Measurements from ENCODE around the gene SPRED2.

The SPRED2 gene

GRCh38 chr2:65425276-65425675 lies 7.1 kb downstream of the SPRED2 start:
- peaks cover 25 to 36% (median 30%) of the 10 kb centered on the region in 10 experiments for H3K4me1 ChIP-seq

GRCh38 chr2:65424391-65424790 lies 8.0 kb downstream of the SPRED2 start:
- Histone ChIP-seq H3K36me3 (peaks cover 0 to 5% (median 0%) of the 10 kb centered on the region in 11 experiments; a peak in 2 of 22 replicates), H4K20me1 (peaks cover 91 to 100% (median 98%) of the 10 kb centered on the region in 11 experiments), H3K4me3 (no peak overlapping the region), H3K4me1 (peaks cover 21 to 33% (median 26%) of the 10 kb centered on the region in 10 experiments), H3K27ac (no peak overlapping the region), H3K27me3 (peaks cover 0 to 10% (median 0%) of the 10 kb centered on the region in 11 experiments; a peak in 1 of 22 replicates), H3K9ac (no peak overlapping the region), H3K9me3 (replicated peaks in 1 of 11) (no peaks in the 10 kb centered on the region), H3K4me2 (no peak overlapping the region)
- TF ChIP-seq Cebpa-rat (IDR thresholded peaks at IDR 0.05), result no peak

More at GRCh38 chr2:65425276-65425675, 7.1 kb downstream of the SPRED2 start:
- Histone ChIP-seq H3K27me3 (peaks cover 0 to 10% (median 0%) of the 10 kb centered on the region in 11 experiments; a peak in 2 of 22 replicates), H3K27ac (no peak overlapping the region), H3K9me3 (replicated peaks in 1 of 11) (no peaks in the 10 kb centered on the region), H3K4me3 (no peak overlapping the region), H3K4me2 (0 out of 22 replicates have a peak overlapping the region, but pooled peaks of 1 of the 11 experiments have one; percentile 4), H4K20me1 (peaks cover 91 to 100% (median 98%) of the 10 kb centered on the region in 11 experiments), H3K9ac (no peak overlapping the region), H3K36me3 (peaks cover 0 to 6% (median 0%) of the 10 kb centered on the region in 11 experiments; a peak in 4 of 22 replicates)
- TF ChIP-seq Cebpa-rat (IDR thresholded peaks at IDR 0.05), result no peak

- Histone ChIP-seq H4K20me1 (peaks cover 89 to 100% (median 98%) of the 10 kb centered on the region in 11 experiments), H3K9me3 (replicated peaks in 1 of 11) (no peaks in the 10 kb centered on the region), H3K27ac (peak overlapping the region in 1 of 11 experiments; percentile 11; a peak in 1 of 22 replicates), H3K4me2 (peak overlapping the region; percentile 45 to 82 (median 75)), H3K4me3 (no peak overlapping the region), H3K4me1 (peaks cover 22 to 42% (median 36%) of the 10 kb centered on the region in 10 experiments), H3K36me3 (peaks cover 0 to 14% (median 0%) of the 10 kb centered on the region in 11 experiments; a peak in 4 of 22 replicates), H3K27me3 (peaks cover 0 to 10% (median 0%) of the 10 kb centered on the region in 11 experiments; a peak in 1 of 22 replicates), H3K9ac (no peak overlapping the region)
- TF ChIP-seq Cebpa-rat (IDR thresholded peaks at IDR 0.05), result no peak
Measured at GRCh38 chr2:65421432-65421748, 11.0 kb downstream of the SPRED2 start.

- Histone ChIP-seq H3K27me3 (peaks cover 0 to 10% (median 0%) of the 10 kb centered on the region in 11 experiments; a peak in 1 of 22 replicates), H4K20me1 (peaks cover 89 to 100% (median 98%) of the 10 kb centered on the region in 11 experiments), H3K4me3 (peak overlapping the region in 1 of 10 experiments; percentile 19; a peak in 1 of 20 replicates), H3K4me2 (peak overlapping the region; percentile 45 to 82 (median 75)), H3K4me1 (peaks cover 22 to 43% (median 36%) of the 10 kb centered on the region in 10 experiments), H3K27ac (peak overlapping the region in 1 of 11 experiments; percentile 11; a peak in 1 of 22 replicates), H3K9me3 (replicated peaks in 1 of 11) (no peaks in the 10 kb centered on the region), H3K36me3 (peaks cover 0 to 18% (median 0%) of the 10 kb centered on the region in 11 experiments; a peak in 4 of 22 replicates), H3K9ac (no peak overlapping the region)
- no peak for TF ChIP-seq Cebpa-rat (IDR thresholded peaks at IDR 0.05)
Measured at GRCh38 chr2:65420712-65421431, 11.5 kb downstream of the SPRED2 start.

GRCh38 chr2:65417509-65418085 lies 14.8 kb downstream of the SPRED2 start:
- Histone ChIP-seq H3K27ac (no peak overlapping the region), H3K27me3 (peaks cover 0 to 10% (median 0%) of the 10 kb centered on the region in 11 experiments; a peak in 1 of 22 replicates), H3K4me2 (peak overlapping the region in 8 of 11 experiments; percentile 31 to 69 (median 57); a peak in 15 of 22 replicates), H3K9me3 (replicated peaks in 1 of 11) (no peaks in the 10 kb centered on the region), H3K36me3 (peaks cover 0 to 23% (median 0%) of the 10 kb centered on the region in 11 experiments; a peak in 4 of 22 replicates), H3K4me3 (no peak overlapping the region), H4K20me1 (peaks cover 93 to 100% (median 98%) of the 10 kb centered on the region in 11 experiments), H3K4me1 (peaks cover 18 to 52% (median 35%) of the 10 kb centered on the region in 10 experiments), H3K9ac (no peak overlapping the region)
- TF ChIP-seq Cebpa-rat (IDR thresholded peaks at IDR 0.05), result no peak

- peaks cover 0 to 23% (median 0%) of the 10 kb centered on the region in 11 experiments; a peak in 4 of 22 replicates for H3K36me3 ChIP-seq
- peaks cover 18 to 53% (median 36%) of the 10 kb centered on the region in 10 experiments for H3K4me1 ChIP-seq
- peak overlapping the region in 8 of 11 experiments; percentile 31 to 69 (median 57); a peak in 15 of 22 replicates for H3K4me2 ChIP-seq
- H3K9me3 ChIP-seq (replicated peaks in 1 of 11), result no peaks in the 10 kb centered on the region
- no peak overlapping the region for H3K4me3 ChIP-seq
- no peak overlapping the region for H3K27ac ChIP-seq
- TF ChIP-seq Cebpa-rat (IDR thresholded peaks at IDR 0.05), result no peak
- peaks cover 93 to 100% (median 98%) of the 10 kb centered on the region in 11 experiments for H4K20me1 ChIP-seq
- peaks cover 0 to 5% (median 0%) of the 10 kb centered on the region in 11 experiments; a peak in 1 of 22 replicates for H3K27me3 ChIP-seq
- H3K9ac ChIP-seq, result no peak overlapping the region
Measured at GRCh38 chr2:65416945-65417344, 15.5 kb downstream of the SPRED2 start.

- H3K36me3 ChIP-seq, result peaks cover 0 to 23% (median 0%) of the 10 kb centered on the region in 11 experiments; a peak in 4 of 22 replicates
- H4K20me1 ChIP-seq, result peaks cover 91 to 100% (median 98%) of the 10 kb centered on the region in 11 experiments
- H3K27me3 ChIP-seq, result no peaks in the 10 kb centered on the region
- no peaks in the 10 kb centered on the region for H3K9me3 ChIP-seq (replicated peaks in 1 of 11)
- no peak overlapping the region for H3K27ac ChIP-seq
- peaks cover 15 to 50% (median 31%) of the 10 kb centered on the region in 10 experiments for H3K4me1 ChIP-seq
- H3K4me2 ChIP-seq, result peak overlapping the region in 4 of 11 experiments; percentile 58 to 69 (median 66); a peak in 5 of 22 replicates
- H3K4me3 ChIP-seq, result no peak overlapping the region
- H3K9ac ChIP-seq, result no peak overlapping the region
- no peak for TF ChIP-seq Cebpa-rat (IDR thresholded peaks at IDR 0.05)
Measured at GRCh38 chr2:65416321-65416720, 16.1 kb downstream of the SPRED2 start.

- peaks cover 88 to 100% (median 98%) of the 10 kb centered on the region in 11 experiments for H4K20me1 ChIP-seq
Measured at GRCh38 chr2:65415091-65415490, 17.3 kb downstream of the SPRED2 start.

More at GRCh38 chr2:65415091-65415490, 17.3 kb downstream of the SPRED2 start:
- Histone ChIP-seq H3K9ac (no peak overlapping the region), H3K36me3 (peaks cover 0 to 23% (median 0%) of the 10 kb centered on the region in 11 experiments; a peak in 4 of 22 replicates), H3K27me3 (no peaks in the 10 kb centered on the region), H3K4me2 (no peak overlapping the region), H3K4me1 (peaks cover 2 to 38% (median 18%) of the 10 kb centered on the region in 10 experiments), H3K27ac (no peak overlapping the region), H3K4me3 (no peak overlapping the region), H3K9me3 (replicated peaks in 1 of 11) (no peaks in the 10 kb centered on the region)
- TF ChIP-seq Cebpa-rat (IDR thresholded peaks at IDR 0.05), result no peak

All from BLaER1 treated with 17β-estradiol and CSF1 and Interleukin-3, amounts not matched to agents 10 nM and 100 nM (cell line).